Neural cell (in vitro differentiated cells): Measurements from ENCODE around the gene RRP7A.
"Not testable (repeated sequence)": the region's sequence is repeated elsewhere in the genome, so short reads cannot be mapped to it uniquely, and the experiment has no call there.

ENCODE experiments used
- EZH2 ChIP-seq: fragments of 200-600, 300-800 bp; shearing (Covaris generic), sonication (generic); IDR thresholded peaks from 2 replicates; pipeline ENCODE4 v1.6.1; 2014; ENCODE audit warnings: antibody characterized with exemption, low read length, borderline replicate concordance, mild to moderate bottlenecking; ENCODE audit not compliant: insufficient read depth, poor library complexity, severe bottlenecking
- POLR2AphosphoS5 ChIP-seq: IDR thresholded peaks from 2 replicates; pipeline ENCODE4 v1.6.1; 2012
- RAD21 ChIP-seq: fragments of 450-650 bp; conservative IDR thresholded peaks from 2 replicates; pipeline ENCODE4 v1.6.1; 2014; ENCODE audit warnings: antibody characterized with exemption, mild to moderate bottlenecking, moderate library complexity
- REST ChIP-seq: IDR thresholded peaks from 2 replicates; pipeline ENCODE4 v1.6.1; 2012; ENCODE audit warnings: borderline replicate concordance
- TF ChIP-seq, protein P1 (sequence below): fragments of 450-650 bp; IDR thresholded peaks from 2 replicates; pipeline ENCODE4 v1.5.1; 2014; ENCODE audit warnings: antibody characterized with exemption, mild to moderate bottlenecking, moderate library complexity; ENCODE audit not compliant: poor library complexity, severe bottlenecking

DNA sequence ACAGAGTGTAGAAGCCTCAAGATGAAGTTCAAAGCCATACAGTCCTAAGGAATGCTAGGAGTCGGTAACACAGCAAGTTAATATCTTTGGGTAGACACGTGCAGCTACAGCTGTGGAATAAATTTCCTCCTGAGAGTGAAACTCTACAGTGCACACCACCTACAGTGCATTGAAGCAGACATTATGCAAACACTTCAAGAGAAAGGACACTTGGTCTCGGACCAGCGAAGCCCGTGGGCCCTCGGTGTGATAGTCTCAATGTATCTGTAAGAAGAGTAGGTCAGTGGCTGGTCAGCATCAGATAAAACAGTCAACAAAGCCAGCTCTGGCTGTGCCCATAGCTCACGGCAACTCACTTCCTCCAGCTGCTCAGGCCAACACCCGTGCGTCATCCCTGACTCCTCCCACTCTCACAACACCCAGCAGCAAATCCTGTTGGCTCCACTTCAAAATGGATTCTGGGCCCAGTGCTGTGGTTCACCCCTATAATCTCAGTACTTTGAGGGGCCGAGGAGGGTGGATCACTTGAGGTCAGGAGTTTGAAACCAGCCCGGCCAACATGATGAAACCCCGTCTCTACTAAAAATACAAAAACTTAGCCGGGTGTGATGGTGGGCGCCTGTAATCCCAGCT, 17.7 kb upstream of the RRP7A start:
- TF ChIP-seq, protein P1, sequence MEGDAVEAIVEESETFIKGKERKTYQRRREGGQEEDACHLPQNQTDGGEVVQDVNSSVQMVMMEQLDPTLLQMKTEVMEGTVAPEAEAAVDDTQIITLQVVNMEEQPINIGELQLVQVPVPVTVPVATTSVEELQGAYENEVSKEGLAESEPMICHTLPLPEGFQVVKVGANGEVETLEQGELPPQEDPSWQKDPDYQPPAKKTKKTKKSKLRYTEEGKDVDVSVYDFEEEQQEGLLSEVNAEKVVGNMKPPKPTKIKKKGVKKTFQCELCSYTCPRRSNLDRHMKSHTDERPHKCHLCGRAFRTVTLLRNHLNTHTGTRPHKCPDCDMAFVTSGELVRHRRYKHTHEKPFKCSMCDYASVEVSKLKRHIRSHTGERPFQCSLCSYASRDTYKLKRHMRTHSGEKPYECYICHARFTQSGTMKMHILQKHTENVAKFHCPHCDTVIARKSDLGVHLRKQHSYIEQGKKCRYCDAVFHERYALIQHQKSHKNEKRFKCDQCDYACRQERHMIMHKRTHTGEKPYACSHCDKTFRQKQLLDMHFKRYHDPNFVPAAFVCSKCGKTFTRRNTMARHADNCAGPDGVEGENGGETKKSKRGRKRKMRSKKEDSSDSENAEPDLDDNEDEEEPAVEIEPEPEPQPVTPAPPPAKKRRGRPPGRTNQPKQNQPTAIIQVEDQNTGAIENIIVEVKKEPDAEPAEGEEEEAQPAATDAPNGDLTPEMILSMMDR, result not testable (repeated sequence)
- not testable (repeated sequence) for TF ChIP-seq EZH2, POLR2AphosphoS5, RAD21, REST
